CD14-positive monocyte (primary cell): Measurements from ENCODE around the gene IDNK. TPM values are rescaled to one million over a fixed set of nuclear protein-coding genes. Genes with fewer than 3 reads are reported as not detected.

Experiments used
- DNase-seq, 3 donors: peaks; one replicate each; pipeline ENCODE4 v3.0.0-alpha.2; 2011 to 2022
- H2AFZ ChIP-seq: 2 replicates; pipeline ENCODE4 v1.6.0; 2012; ENCODE audit warnings: mild to moderate bottlenecking, low read depth, low read length, inconsistent platforms; ENCODE audit not compliant: insufficient read depth, poor library complexity, severe bottlenecking
- H3K27ac ChIP-seq, 2 donors: 1 replicate in 1 of 2; 2 replicates in 1 of 2; pipeline ENCODE4 v1.5.1; 2012 to 2013; ENCODE audit warnings: low read length in 2 of 2, control low read depth in 1 of 2, inconsistent platforms in 1 of 2, low read depth in 1 of 2, mild to moderate bottlenecking in 1 of 2
- H3K27me3 ChIP-seq, 2 donors: one replicate each; pipeline versions ENCODE4 v1.6.0 to v1.6.1; 2011 to 2013; ENCODE audit warnings: low read length in 2 of 2; ENCODE audit not compliant: control insufficient read depth in 2 of 2, insufficient read depth in 2 of 2
- H3K36me3 ChIP-seq, 2 donors: replicated peaks in 1 of 2; 1 replicate in 1 of 2; 2 replicates in 1 of 2; pipeline versions ENCODE4 v1.5.1 to v1.6.1; 2012 to 2013; ENCODE audit warnings: low read length in 2 of 2, control low read depth in 1 of 2, inconsistent platforms in 1 of 2, mild to moderate bottlenecking in 1 of 2; ENCODE audit not compliant: insufficient read depth in 2 of 2, control insufficient read depth in 1 of 2
- H3K4me1 ChIP-seq, 2 donors: 1 replicate in 1 of 2; 2 replicates in 1 of 2; pipeline versions ENCODE4 v1.5.1 to v1.6.1; 2012 to 2013; ENCODE audit warnings: low read length in 2 of 2, control low read depth in 1 of 2, inconsistent platforms in 1 of 2, mild to moderate bottlenecking in 1 of 2, moderate library complexity in 1 of 2; ENCODE audit not compliant: insufficient read depth in 2 of 2, control insufficient read depth in 1 of 2
- H3K4me2 ChIP-seq: replicated peaks from 2 replicates; pipeline ENCODE3; 2012; ENCODE audit warnings: low read length, moderate library complexity, mild to moderate bottlenecking; ENCODE audit not compliant: poor library complexity, severe bottlenecking; ENCODE audit errors: extremely low read depth
- H3K4me3 ChIP-seq, 3 experiments: fragments of 200-600 bp in 1 of 3; sonication (generic) in 1 of 3; replicated peaks in 1 of 3; 1 replicate in 2 of 3; 2 replicates in 1 of 3; pipeline ENCODE4 v1.5.1; 2011 to 2013; ENCODE audit warnings: low read length in 3 of 3, mild to moderate bottlenecking in 3 of 3, control low read depth in 2 of 3, low read depth in 2 of 3, inconsistent platforms in 1 of 3, moderate library complexity in 1 of 3
- H3K79me2 ChIP-seq: 2 replicates; pipeline ENCODE4 v1.6.0; 2012; ENCODE audit warnings: mild to moderate bottlenecking, control low read depth, inconsistent platforms, low read length, moderate library complexity; ENCODE audit not compliant: insufficient read depth
- H3K9ac ChIP-seq: 2 replicates; pipeline ENCODE4 v1.6.0; 2017; ENCODE audit warnings: low read length, mild to moderate bottlenecking; ENCODE audit not compliant: insufficient read depth, poor library complexity, severe bottlenecking
- H3K9me3 ChIP-seq, 2 donors: replicated peaks in 1 of 2; 1 replicate in 1 of 2; 2 replicates in 1 of 2; pipeline versions ENCODE4 v1.5.1 to v1.6.1; 2012 to 2013; ENCODE audit warnings: low read length in 2 of 2, control low read depth in 1 of 2; ENCODE audit not compliant: control insufficient read depth in 1 of 2, insufficient read depth in 1 of 2
- H4K20me1 ChIP-seq: 2 replicates; pipeline ENCODE4 v1.6.0; 2012; ENCODE audit warnings: mild to moderate bottlenecking, low read length, control low read depth, moderate library complexity; ENCODE audit not compliant: insufficient read depth
- H3K27ac Mint-ChIP-seq, 7 donors: one replicate each; pipeline ENCODE4 v1.8.0; 2020; ENCODE audit warnings: mild to moderate bottlenecking in 7 of 7, mixed read lengths in 7 of 7, moderate library complexity in 6 of 7, inconsistent platforms in 2 of 7
- H3K27me3 Mint-ChIP-seq, 3 donors: one replicate each; pipeline ENCODE4 v1.8.0; 2021 to 2022; ENCODE audit warnings: low read depth in 3 of 3, mild to moderate bottlenecking in 3 of 3, mixed read lengths in 3 of 3, moderate library complexity in 3 of 3, inconsistent platforms in 1 of 3
- H3K36me3 Mint-ChIP-seq, 2 donors: one replicate each; pipeline ENCODE4 v1.8.0; 2020; ENCODE audit warnings: mixed read lengths in 2 of 2, inconsistent platforms in 1 of 2, mild to moderate bottlenecking in 1 of 2
- H3K4me1 Mint-ChIP-seq: one replicate; pipeline ENCODE4 v1.8.0; 2020; ENCODE audit warnings: mild to moderate bottlenecking, mixed read lengths
- H3K4me3 Mint-ChIP-seq, 2 donors: one replicate each; pipeline ENCODE4 v1.8.0; 2020; ENCODE audit warnings: mild to moderate bottlenecking in 2 of 2, mixed read lengths in 2 of 2, moderate library complexity in 1 of 2
- H3K9me3 Mint-ChIP-seq, 7 donors: one replicate each; pipeline ENCODE4 v1.8.0; 2020 to 2022; ENCODE audit warnings: mixed read lengths in 7 of 7, mild to moderate bottlenecking in 6 of 7, moderate library complexity in 6 of 7, inconsistent platforms in 2 of 7
- CTCF ChIP-seq: fragments of 200-600 bp; IDR thresholded peaks from one replicate; pipeline ENCODE4 v1.8.0; 2022; ENCODE audit warnings: antibody characterized with exemption, mild to moderate bottlenecking
- WGBS: methylation state at CpG from one replicate; pipeline ENCODE4 v1.1.5; 2013; ENCODE audit warnings: missing lambda C conversion rate; ENCODE audit not compliant: insufficient coverage; 5-methylcytosine and 5-hydroxymethylcytosine counted together
- intact Hi-C, 2 donors: fragments of 100-400 bp; cut with micrococcal nuclease; formaldehyde crosslinking; loops; one replicate each; pipeline versions ENCODE4 v1.15.0 to v1.15.1; 2023
- polyA plus RNA-seq, 3 donors: library from polyadenylated mRNA; depleted of rRNA in 1 of 3; unstranded in 2 of 3; stranded (reverse) in 1 of 3; fragments of 300-500 nt in 2 of 3; fragments of >200 nt in 1 of 3; fragmentation: Illumina TruSeq in 2 of 3; gene quantifications; 1 replicate in 2 of 3; 2 replicates in 1 of 3; pipeline ENCODE4 v1.2.3, GENCODE V29; 2012 to 2021

Gene IDNK
- polyA plus RNA-seq, 3 donors, result 5.6 to 13.3 (median 10.6) TPM

DNA sequence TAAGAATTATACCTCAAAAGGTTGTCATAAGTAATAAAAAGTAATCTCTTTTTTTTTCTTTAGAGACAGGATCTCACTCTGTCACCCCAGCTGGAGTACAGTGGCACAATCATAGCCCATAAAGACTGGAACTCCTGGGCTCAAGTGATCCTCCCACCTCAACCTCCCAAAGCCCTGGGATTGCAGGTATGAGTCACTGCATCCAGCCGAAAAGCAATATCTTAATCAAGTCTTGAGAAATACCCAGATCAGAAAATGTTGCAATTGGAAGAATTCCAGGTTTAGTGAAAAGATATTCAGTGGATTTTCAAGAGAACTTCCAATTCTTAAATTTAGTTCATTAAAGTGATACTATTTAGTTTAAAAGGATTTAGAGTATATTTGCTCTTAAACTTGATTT lies 40.9 kb upstream of the IDNK start:
- Histone ChIP-seq H3K36me3 (no peaks in the 10 kb centered on the region), H3K4me3 (no peak overlapping the region), H3K27ac (no peak overlapping the region), H4K20me1 (no peaks in the 10 kb centered on the region), H3K9ac (no peak overlapping the region), H3K27me3 (no peaks in the 10 kb centered on the region), H3K4me2 (no peak overlapping the region), H3K9me3 (peaks cover 0 to 6% of the 10 kb centered on the region in 2 donors), H3K4me1 (no peaks in the 10 kb centered on the region), H2AFZ (no peak overlapping the region), H3K79me2 (no peaks in the 10 kb centered on the region)
- intact Hi-C loops, result no loop called here
- WGBS, result no CpG with 5 or more reads among the region's 1 CpG
- H3K27ac Mint-ChIP-seq, result no peak overlapping the region
- H3K36me3 Mint-ChIP-seq, result peaks cover 0 to 2% of the 10 kb centered on the region in 2 donors
- peaks cover 2 to 19% (median 11%) of the 10 kb centered on the region in 7 donors for H3K9me3 Mint-ChIP-seq
- no peak for DNase-seq
- no peaks in the 10 kb centered on the region for H3K27me3 Mint-ChIP-seq
- no peak for TF ChIP-seq CTCF
- no peak overlapping the region for H3K4me3 Mint-ChIP-seq
- H3K4me1 Mint-ChIP-seq, result no peaks in the 10 kb centered on the region

DNA sequence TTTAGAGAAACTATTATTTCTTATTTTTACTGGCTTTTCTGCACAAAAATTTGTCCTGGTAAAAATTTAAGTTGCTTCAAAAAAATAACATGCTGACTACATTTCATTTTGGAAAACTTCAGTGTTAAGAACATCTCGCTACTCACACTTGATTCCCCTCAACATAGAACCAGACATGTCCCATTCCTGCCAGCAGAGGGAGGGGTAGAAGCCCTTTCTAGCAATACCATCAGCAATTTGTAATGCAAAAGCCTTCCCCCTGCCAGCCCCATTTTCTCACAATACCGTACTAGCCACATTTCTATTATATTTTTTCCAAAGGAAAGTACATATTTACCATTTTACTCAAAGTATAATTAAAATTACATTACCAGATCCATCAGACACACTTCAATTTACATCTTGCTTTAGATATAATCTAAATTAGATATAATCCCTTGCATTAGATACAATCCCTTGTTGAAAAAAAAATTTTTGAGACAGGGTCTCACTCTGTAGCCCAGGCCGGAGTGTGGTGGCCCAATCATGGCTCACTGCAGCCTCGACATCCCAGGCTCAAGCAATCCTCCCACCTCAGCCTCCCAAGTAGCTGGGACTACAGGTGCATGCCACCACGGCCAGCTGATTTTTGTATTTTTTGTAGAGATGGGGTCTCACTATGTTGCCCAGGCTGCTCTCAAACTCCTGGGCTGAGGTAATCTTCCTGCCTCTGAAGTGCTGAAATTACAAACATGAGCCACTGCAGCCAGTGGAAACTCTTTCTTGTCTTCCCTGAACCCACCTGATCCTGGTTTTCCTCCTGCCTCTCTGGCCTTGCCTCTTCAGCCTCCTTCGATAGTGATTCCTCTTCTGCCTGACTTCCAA lies 39.6 kb upstream of the IDNK start:
- H3K27me3 ChIP-seq, result no peaks in the 10 kb centered on the region
- TF ChIP-seq CTCF, result peak; percentile 68
- H3K4me1 ChIP-seq, result no peaks in the 10 kb centered on the region
- no peak overlapping the region for H3K4me2 ChIP-seq
- H4K20me1 ChIP-seq, result no peaks in the 10 kb centered on the region
- Mint-ChIP-seq H3K27ac (no peak overlapping the region), H3K4me1 (no peaks in the 10 kb centered on the region), H3K36me3 (peaks cover 0 to 2% of the 10 kb centered on the region in 2 donors), H3K27me3 (no peaks in the 10 kb centered on the region), H3K4me3 (no peak overlapping the region), H3K9me3 (peaks cover 0 to 11% (median 4%) of the 10 kb centered on the region in 7 donors)
- peaks cover 0 to 1% of the 10 kb centered on the region in 2 donors for H3K9me3 ChIP-seq
- no peak overlapping the region for H3K27ac ChIP-seq
- no peaks in the 10 kb centered on the region for H3K36me3 ChIP-seq
- H3K4me3 ChIP-seq, result no peak overlapping the region
- H3K79me2 ChIP-seq, result no peaks in the 10 kb centered on the region
- H2AFZ ChIP-seq, result no peak overlapping the region
- 86% methylated on average over 1 of the region's 6 CpGs for WGBS
- peak in 2 of 3 donors; percentile 17 to 18 for DNase-seq
- intact Hi-C loops, result no loop called here
- no peak overlapping the region for H3K9ac ChIP-seq
